Measurements from ENCODE around the gene ENDOD1.
A peak's percentile ranks its signal among the peaks of the same experiment; 100 is the strongest.

The ENDOD1 gene

GRCh38 chr11:95101935-95102334 lies 12.3 kb downstream of the ENDOD1 start:
- H3K4me3 ChIP-seq (ENCODE audit: low read length) = no peak overlapping the region
- H2BK15ac ChIP-seq (replicated peaks; ENCODE audit: low read depth) = no peak overlapping the region
- H2BK5ac ChIP-seq (ENCODE audit: low read length) = no peak overlapping the region
- H4K8ac ChIP-seq (ENCODE audit: low read depth, low read length) = no peak overlapping the region
- H4K5ac ChIP-seq (ENCODE audit: low read length) = no peak overlapping the region
- WGBS (ENCODE audit: extremely low coverage, insufficient coverage, low lambda C conversion rate) = no CpG with 5 or more reads among the region's 1 CpG
- no peak overlapping the region for H3K56ac ChIP-seq (ENCODE audit: low read length)
- no peak for DNase-seq
- no peaks in the 10 kb centered on the region for H3K27me3 ChIP-seq (ENCODE audit: insufficient read depth, low read length, poor library complexity)
- H2BK120ac ChIP-seq (ENCODE audit: low read depth, low read length) = no peak overlapping the region
- no peaks in the 10 kb centered on the region for H3K36me3 ChIP-seq (ENCODE audit: control insufficient read depth, insufficient read depth, low read length)
- no peak overlapping the region for H3K4ac ChIP-seq (ENCODE audit: low read depth, low read length)
- H3K27ac ChIP-seq (ENCODE audit: low read depth, low read length) = no peak overlapping the region
- H3K23ac ChIP-seq (ENCODE audit: low read length) = no peak overlapping the region
- H3K18ac ChIP-seq (ENCODE audit: low read length) = no peak overlapping the region
- no peaks in the 10 kb centered on the region for H3K4me1 ChIP-seq (ENCODE audit: control insufficient read depth, low read depth, low read length)
- H3K4me2 ChIP-seq (ENCODE audit: low read length) = no peak overlapping the region
- H3K79me2 ChIP-seq (ENCODE audit: control insufficient read depth, insufficient read depth, low read length) = no peaks in the 10 kb centered on the region
- no peaks in the 10 kb centered on the region for H3K79me1 ChIP-seq (ENCODE audit: low read length)
- H3K9ac ChIP-seq (ENCODE audit: low read length) = no peak overlapping the region
- no peak overlapping the region for H2AK5ac ChIP-seq (ENCODE audit: low read length)

GRCh38 chr11:95102733-95103132 lies 13.1 kb downstream of the ENDOD1 start:
- Histone ChIP-seq H4K8ac (ENCODE audit: low read depth, low read length) (no peak overlapping the region), H3K27me3 (ENCODE audit: insufficient read depth, low read length, poor library complexity) (no peaks in the 10 kb centered on the region), H3K79me1 (ENCODE audit: low read length) (no peaks in the 10 kb centered on the region), H3K79me2 (ENCODE audit: control insufficient read depth, insufficient read depth, low read length) (no peaks in the 10 kb centered on the region), H2AK5ac (ENCODE audit: low read length) (no peak overlapping the region), H2BK5ac (ENCODE audit: low read length) (no peak overlapping the region), H3K4ac (ENCODE audit: low read depth, low read length) (no peak overlapping the region), H3K4me1 (ENCODE audit: control insufficient read depth, low read depth, low read length) (peaks cover 2% of the 10 kb centered on the region), H3K18ac (ENCODE audit: low read length) (no peak overlapping the region), H3K27ac (ENCODE audit: low read depth, low read length) (no peak overlapping the region), H3K4me2 (ENCODE audit: low read length) (no peak overlapping the region), H4K5ac (ENCODE audit: low read length) (no peak overlapping the region), H3K36me3 (ENCODE audit: control insufficient read depth, insufficient read depth, low read length) (no peaks in the 10 kb centered on the region), H2BK120ac (ENCODE audit: low read depth, low read length) (no peak overlapping the region), H2BK15ac (replicated peaks; ENCODE audit: low read depth) (no peak overlapping the region), H3K56ac (ENCODE audit: low read length) (no peak overlapping the region), H3K4me3 (ENCODE audit: low read length) (no peak overlapping the region), H3K23ac (ENCODE audit: low read length) (no peak overlapping the region), H3K9ac (ENCODE audit: low read length) (no peak overlapping the region)
- no peak for DNase-seq
- WGBS (ENCODE audit: extremely low coverage, insufficient coverage, low lambda C conversion rate) = no CpG with 5 or more reads among the region's 2 CpGs

- no peak overlapping the region for H2AK5ac ChIP-seq (ENCODE audit: low read length)
- no peak overlapping the region for H3K4me2 ChIP-seq (ENCODE audit: low read length)
- no peaks in the 10 kb centered on the region for H3K27me3 ChIP-seq (ENCODE audit: insufficient read depth, low read length, poor library complexity)
- peaks cover 5% of the 10 kb centered on the region for H3K4me1 ChIP-seq (ENCODE audit: control insufficient read depth, low read depth, low read length)
- H3K9ac ChIP-seq (ENCODE audit: low read length) = no peak overlapping the region
- no peak overlapping the region for H3K27ac ChIP-seq (ENCODE audit: low read depth, low read length)
- no peak overlapping the region for H2BK15ac ChIP-seq (replicated peaks; ENCODE audit: low read depth)
- H3K79me2 ChIP-seq (ENCODE audit: control insufficient read depth, insufficient read depth, low read length) = no peaks in the 10 kb centered on the region
- H3K18ac ChIP-seq (ENCODE audit: low read length) = no peak overlapping the region
- no peak overlapping the region for H4K5ac ChIP-seq (ENCODE audit: low read length)
- H4K8ac ChIP-seq (ENCODE audit: low read depth, low read length) = no peak overlapping the region
- H3K4me3 ChIP-seq (ENCODE audit: low read length) = no peak overlapping the region
- no peaks in the 10 kb centered on the region for H3K79me1 ChIP-seq (ENCODE audit: low read length)
- no peak for DNase-seq
- WGBS (ENCODE audit: extremely low coverage, insufficient coverage, low lambda C conversion rate) = no CpG with 5 or more reads among the region's 5 CpGs
- no peak overlapping the region for H3K56ac ChIP-seq (ENCODE audit: low read length)
- H3K4ac ChIP-seq (ENCODE audit: low read depth, low read length) = no peak overlapping the region
- no peak overlapping the region for H3K23ac ChIP-seq (ENCODE audit: low read length)
- no peak overlapping the region for H2BK5ac ChIP-seq (ENCODE audit: low read length)
- no peaks in the 10 kb centered on the region for H3K36me3 ChIP-seq (ENCODE audit: control insufficient read depth, insufficient read depth, low read length)
- no peak overlapping the region for H2BK120ac ChIP-seq (ENCODE audit: low read depth, low read length)
Measured at GRCh38 chr11:95103701-95104100, 14.1 kb downstream of the ENDOD1 start.

- no peak overlapping the region for H2BK5ac ChIP-seq (ENCODE audit: low read length)
- H3K23ac ChIP-seq (ENCODE audit: low read length) = no peak overlapping the region
- no peaks in the 10 kb centered on the region for H3K79me2 ChIP-seq (ENCODE audit: control insufficient read depth, insufficient read depth, low read length)
- no peak overlapping the region for H4K5ac ChIP-seq (ENCODE audit: low read length)
- H3K36me3 ChIP-seq (ENCODE audit: control insufficient read depth, insufficient read depth, low read length) = no peaks in the 10 kb centered on the region
- no peak overlapping the region for H3K4ac ChIP-seq (ENCODE audit: low read depth, low read length)
- H2BK15ac ChIP-seq (replicated peaks; ENCODE audit: low read depth) = no peak overlapping the region
- no CpG with 5 or more reads among the region's 6 CpGs for WGBS (ENCODE audit: extremely low coverage, insufficient coverage, low lambda C conversion rate)
- peaks cover 7% of the 10 kb centered on the region for H3K4me1 ChIP-seq (ENCODE audit: control insufficient read depth, low read depth, low read length)
- no peaks in the 10 kb centered on the region for H3K79me1 ChIP-seq (ENCODE audit: low read length)
- H2AK5ac ChIP-seq (ENCODE audit: low read length) = no peak overlapping the region
- H3K9ac ChIP-seq (ENCODE audit: low read length) = no peak overlapping the region
- no peaks in the 10 kb centered on the region for H3K27me3 ChIP-seq (ENCODE audit: insufficient read depth, low read length, poor library complexity)
- H3K18ac ChIP-seq (ENCODE audit: low read length) = no peak overlapping the region
- H4K8ac ChIP-seq (ENCODE audit: low read depth, low read length) = no peak overlapping the region
- no peak overlapping the region for H3K4me3 ChIP-seq (ENCODE audit: low read length)
- no peak for DNase-seq
- H3K4me2 ChIP-seq (ENCODE audit: low read length) = no peak overlapping the region
- H2BK120ac ChIP-seq (ENCODE audit: low read depth, low read length) = no peak overlapping the region
- no peak overlapping the region for H3K56ac ChIP-seq (ENCODE audit: low read length)
- no peak overlapping the region for H3K27ac ChIP-seq (ENCODE audit: low read depth, low read length)
Measured at GRCh38 chr11:95104121-95104830, 14.6 kb downstream of the ENDOD1 start.

GRCh38 chr11:95104856-95105255 lies 15.2 kb downstream of the ENDOD1 start:
- Histone ChIP-seq H2BK15ac (replicated peaks; ENCODE audit: low read depth) (no peak overlapping the region), H3K79me1 (ENCODE audit: low read length) (no peaks in the 10 kb centered on the region), H2BK5ac (ENCODE audit: low read length) (no peak overlapping the region), H2BK120ac (ENCODE audit: low read depth, low read length) (no peak overlapping the region), H3K4me3 (ENCODE audit: low read length) (no peak overlapping the region), H3K9ac (ENCODE audit: low read length) (no peak overlapping the region), H3K79me2 (ENCODE audit: control insufficient read depth, insufficient read depth, low read length) (no peaks in the 10 kb centered on the region), H4K5ac (ENCODE audit: low read length) (no peak overlapping the region), H3K56ac (ENCODE audit: low read length) (no peak overlapping the region), H3K18ac (ENCODE audit: low read length) (no peak overlapping the region), H3K23ac (ENCODE audit: low read length) (no peak overlapping the region), H3K4ac (ENCODE audit: low read depth, low read length) (no peak overlapping the region), H3K4me2 (ENCODE audit: low read length) (no peak overlapping the region), H2AK5ac (ENCODE audit: low read length) (no peak overlapping the region), H4K8ac (ENCODE audit: low read depth, low read length) (no peak overlapping the region), H3K4me1 (ENCODE audit: control insufficient read depth, low read depth, low read length) (peaks cover 8% of the 10 kb centered on the region), H3K27me3 (ENCODE audit: insufficient read depth, low read length, poor library complexity) (no peaks in the 10 kb centered on the region), H3K27ac (ENCODE audit: low read depth, low read length) (no peak overlapping the region), H3K36me3 (ENCODE audit: control insufficient read depth, insufficient read depth, low read length) (no peaks in the 10 kb centered on the region)
- DNase-seq = no peak
- no CpG with 5 or more reads among the region's 3 CpGs for WGBS (ENCODE audit: extremely low coverage, insufficient coverage, low lambda C conversion rate)

- DNase-seq = peak; percentile 40
- Histone ChIP-seq H3K56ac (ENCODE audit: low read length) (no peak overlapping the region), H3K4me3 (ENCODE audit: low read length) (no peak overlapping the region), H3K36me3 (ENCODE audit: control insufficient read depth, insufficient read depth, low read length) (no peaks in the 10 kb centered on the region), H3K4me2 (ENCODE audit: low read length) (no peak overlapping the region), H4K5ac (ENCODE audit: low read length) (no peak overlapping the region), H3K79me1 (ENCODE audit: low read length) (no peaks in the 10 kb centered on the region), H3K4me1 (ENCODE audit: control insufficient read depth, low read depth, low read length) (peaks cover 8% of the 10 kb centered on the region), H2BK120ac (ENCODE audit: low read depth, low read length) (no peak overlapping the region), H3K27ac (ENCODE audit: low read depth, low read length) (no peak overlapping the region), H3K4ac (ENCODE audit: low read depth, low read length) (no peak overlapping the region), H4K8ac (ENCODE audit: low read depth, low read length) (no peak overlapping the region), H2BK5ac (ENCODE audit: low read length) (no peak overlapping the region), H3K18ac (ENCODE audit: low read length) (no peak overlapping the region), H2AK5ac (ENCODE audit: low read length) (no peak overlapping the region), H3K9ac (ENCODE audit: low read length) (no peak overlapping the region), H3K23ac (ENCODE audit: low read length) (no peak overlapping the region), H3K79me2 (ENCODE audit: control insufficient read depth, insufficient read depth, low read length) (no peaks in the 10 kb centered on the region), H2BK15ac (replicated peaks; ENCODE audit: low read depth) (no peak overlapping the region), H3K27me3 (ENCODE audit: insufficient read depth, low read length, poor library complexity) (no peaks in the 10 kb centered on the region)
- no CpG with 5 or more reads among the region's 9 CpGs for WGBS (ENCODE audit: extremely low coverage, insufficient coverage, low lambda C conversion rate)
Measured at GRCh38 chr11:95108159-95108611, 18.5 kb downstream of the ENDOD1 start.

Data from mesendoderm (in vitro differentiated cells).